HG03095 (cell line): ENCODE results near the gene UBALD1.
"Not testable (repeated sequence)": the region's sequence is repeated elsewhere in the genome, so short reads cannot be mapped to it uniquely, and the experiment has no call there.

ENCODE experiments used
- ATAC-seq: cut with Tn5 transposase; IDR thresholded peaks from one replicate; pipeline ENCODE4 v1.9.1; 2021; ENCODE audit warnings: moderate library complexity; ENCODE audit not compliant: unreplicated experiment

The UBALD1 gene

DNA sequence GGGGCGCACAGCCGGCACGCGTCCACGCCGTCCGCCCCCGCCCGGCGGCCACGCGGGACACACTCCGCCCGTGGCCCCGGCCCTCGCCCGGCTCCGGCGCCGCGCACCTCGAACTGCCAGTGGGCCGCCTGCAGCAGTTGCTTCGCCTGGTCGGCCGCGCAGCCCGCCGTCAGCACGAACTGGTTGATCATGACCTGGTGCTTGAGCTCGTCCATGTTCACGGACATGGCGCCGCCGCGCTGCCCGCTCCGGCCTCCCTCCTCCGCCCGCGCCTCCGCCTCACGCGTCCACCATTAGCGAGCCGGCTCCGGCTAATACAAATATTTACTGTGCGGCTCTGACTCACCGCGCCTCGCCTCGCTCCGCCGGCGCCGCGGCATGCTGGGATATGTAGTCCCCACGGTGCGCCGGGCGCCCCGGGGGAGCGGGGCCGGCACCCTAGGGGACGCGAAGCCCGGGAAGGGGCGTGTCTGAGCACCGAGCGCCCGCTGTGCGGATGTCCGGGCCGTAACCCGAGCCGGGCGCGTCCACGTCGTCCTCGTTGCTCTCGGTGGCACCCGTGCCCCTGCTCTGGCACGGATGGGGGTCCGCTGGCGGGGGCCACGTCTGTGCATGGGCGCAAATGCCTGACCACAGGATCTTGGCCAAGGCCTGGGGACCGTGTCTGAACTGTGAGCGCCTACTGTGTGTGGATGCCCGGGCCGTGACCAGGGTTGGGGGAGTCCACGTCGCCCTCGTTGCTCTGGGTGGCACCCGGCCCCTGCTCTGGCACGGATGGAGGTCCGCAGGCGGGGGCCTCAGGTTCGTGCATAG is at the start of gene UBALD1:
TSS of gene UBALD1 (minus strand) at position 318 of the 813 bp plus-strand sequence. CDS start at position 227, 91 bp downstream.
- peak; percentile 57 for ATAC-seq

- ATAC-seq, result no peak
Observed at GRCh38 chr16:4663777-4664465, 49.2 kb upstream of the UBALD1 start.

DNA sequence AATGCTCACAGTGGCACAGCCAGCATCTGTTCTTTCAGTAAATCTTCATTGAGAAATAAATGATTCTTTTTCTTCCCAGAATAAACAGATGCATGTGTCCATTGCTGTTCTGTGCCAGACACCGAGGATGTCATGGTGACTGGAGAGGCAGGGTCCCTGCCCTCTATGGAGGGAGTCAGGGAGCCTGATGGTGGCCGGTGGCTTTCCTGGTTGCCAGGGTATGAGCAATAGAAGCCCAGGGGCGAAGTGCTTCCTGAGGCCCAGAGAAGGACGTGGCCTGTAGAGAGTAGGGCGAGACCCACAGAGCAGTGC is 48.7 kb upstream of the UBALD1 start:
- ATAC-seq, result no peak

GRCh38 chr16:4661661-4662060 is 47.0 kb upstream of the UBALD1 start:
- no peak for ATAC-seq

- ATAC-seq, result no peak
Observed at GRCh38 chr16:4660454-4661007, 45.8 kb upstream of the UBALD1 start.

DNA sequence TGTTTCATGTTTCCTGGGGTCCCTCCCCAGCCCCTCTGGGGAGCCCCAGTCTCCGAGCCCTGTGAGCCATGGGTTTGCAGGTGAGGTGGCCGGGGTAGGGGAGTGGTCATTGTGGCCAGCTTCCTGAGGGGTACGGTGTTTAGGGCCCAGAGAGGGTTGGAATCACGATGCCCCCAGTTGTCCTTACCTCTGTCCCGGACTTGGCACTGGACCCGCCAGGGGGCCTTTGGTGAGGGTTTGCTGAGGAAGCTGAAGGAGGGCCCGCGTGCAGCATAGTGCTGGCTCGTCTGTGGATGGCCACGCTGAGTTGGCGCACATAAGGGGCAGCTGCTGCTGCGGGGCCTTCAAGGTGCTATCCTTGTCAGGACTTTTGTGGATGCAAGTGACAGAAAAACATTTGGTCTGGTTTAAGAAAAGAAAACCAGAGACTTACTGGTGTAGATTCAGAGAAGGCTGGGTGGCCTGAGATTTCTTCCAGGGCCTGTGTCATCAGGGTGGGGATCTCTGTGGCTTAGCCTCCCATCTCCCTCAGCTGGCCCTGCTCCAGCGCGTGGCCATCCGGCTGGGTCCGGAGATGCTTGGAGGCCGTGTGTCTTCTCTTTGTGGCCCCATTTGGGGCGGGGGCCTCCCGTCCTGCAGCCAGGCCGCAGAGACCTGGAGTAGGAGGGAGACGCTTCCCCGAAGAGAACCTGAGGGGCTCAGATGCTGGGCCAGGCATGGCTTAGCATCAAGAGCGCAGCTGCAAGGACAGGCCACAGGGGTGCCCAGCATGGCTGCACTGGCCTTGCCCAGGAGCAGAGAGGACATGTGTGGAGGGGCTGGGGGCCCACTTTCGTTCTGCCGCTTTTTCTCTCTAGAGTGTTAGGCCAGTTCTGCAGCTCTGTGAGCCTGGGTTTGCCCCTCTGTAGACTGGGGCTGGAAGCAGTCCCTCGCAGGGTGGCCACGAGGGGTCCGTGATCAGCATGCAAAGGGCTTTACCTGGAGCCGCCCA is 45.0 kb upstream of the UBALD1 start:
- ATAC-seq, result no peak

- no peak for ATAC-seq
Observed at GRCh38 chr16:4656695-4657686, 42.3 kb upstream of the UBALD1 start.

GRCh38 chr16:4656221-4656620 is 41.5 kb upstream of the UBALD1 start:
- no peak for ATAC-seq

- no peak for ATAC-seq
Observed at GRCh38 chr16:4655801-4656200, 41.1 kb upstream of the UBALD1 start.

DNA sequence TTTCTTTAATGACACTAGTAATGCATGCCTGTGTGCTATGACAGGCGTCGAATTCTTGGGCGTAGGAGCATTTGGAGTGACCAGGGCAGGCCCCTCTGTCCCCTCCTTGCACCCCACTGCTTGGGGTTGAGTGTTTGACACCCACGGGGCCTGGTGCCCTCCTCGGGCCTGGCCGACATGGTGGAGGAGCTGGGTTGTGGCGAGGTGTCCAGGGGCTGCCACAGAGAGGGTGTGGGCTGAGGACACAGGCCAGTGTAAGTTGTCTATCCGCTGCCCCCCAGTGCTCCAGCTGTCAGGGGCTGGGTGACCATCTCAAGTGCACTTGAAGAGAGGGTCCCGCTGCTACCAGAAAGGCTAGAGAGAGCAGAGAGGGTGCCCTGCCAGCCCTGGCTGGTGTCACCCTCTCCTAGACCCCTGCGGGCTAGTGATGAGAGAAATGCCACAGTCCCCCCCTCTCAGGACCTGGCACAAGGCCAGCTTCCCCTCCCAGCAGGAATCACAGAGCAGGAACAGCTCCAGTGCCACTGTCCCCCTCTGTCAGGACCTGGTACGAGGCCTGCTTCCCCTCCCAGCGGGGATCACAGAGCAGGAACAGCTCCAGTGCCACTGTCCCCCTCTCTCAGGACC is 40.4 kb upstream of the UBALD1 start:
- no peak for ATAC-seq

DNA sequence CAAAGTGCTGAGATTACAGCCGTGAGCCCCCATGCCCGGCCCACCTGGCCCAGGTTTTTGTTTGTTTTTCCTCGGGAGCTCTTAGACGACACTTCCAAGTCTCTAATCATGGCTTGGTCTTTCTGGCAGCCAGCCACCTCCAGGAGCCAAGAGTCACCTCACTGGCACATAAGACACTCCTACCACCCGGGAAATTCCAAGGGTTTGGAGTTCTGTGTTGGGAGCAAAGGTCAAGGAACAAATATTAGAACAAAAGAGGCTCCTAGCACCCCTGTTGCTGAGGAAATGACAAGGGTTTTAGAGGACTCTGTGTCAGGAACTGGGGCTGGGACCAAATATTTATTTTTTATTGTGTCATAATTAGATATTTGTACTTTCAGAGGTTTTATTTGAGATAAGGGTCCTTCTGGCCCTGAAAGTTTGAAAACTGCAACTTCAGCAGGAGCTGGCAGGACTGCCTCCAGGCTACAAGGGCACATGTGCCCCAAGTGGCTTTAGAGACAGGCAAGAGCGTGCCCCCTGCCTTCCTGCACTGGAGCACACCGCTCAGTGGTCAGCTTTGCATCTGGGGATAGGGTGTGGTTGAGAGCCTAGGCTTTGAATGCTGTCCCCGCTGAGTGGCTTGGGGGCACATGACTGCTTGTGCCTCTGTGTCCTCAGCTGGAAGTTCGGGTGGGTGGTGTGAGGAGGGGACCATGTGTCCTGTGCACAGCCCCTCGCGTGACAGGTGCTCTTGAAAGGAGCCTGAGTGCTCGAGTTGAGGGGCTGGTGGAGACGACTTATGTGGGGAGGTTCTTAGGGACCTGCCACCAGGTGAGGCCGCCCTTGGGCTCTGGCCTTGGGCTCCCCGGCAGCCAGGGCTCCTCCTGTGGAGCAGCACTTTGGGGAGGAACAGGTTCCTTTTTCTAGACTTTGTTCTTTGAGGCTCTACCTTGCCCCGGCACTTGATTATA is 39.6 kb upstream of the UBALD1 start:
- no peak for ATAC-seq

DNA sequence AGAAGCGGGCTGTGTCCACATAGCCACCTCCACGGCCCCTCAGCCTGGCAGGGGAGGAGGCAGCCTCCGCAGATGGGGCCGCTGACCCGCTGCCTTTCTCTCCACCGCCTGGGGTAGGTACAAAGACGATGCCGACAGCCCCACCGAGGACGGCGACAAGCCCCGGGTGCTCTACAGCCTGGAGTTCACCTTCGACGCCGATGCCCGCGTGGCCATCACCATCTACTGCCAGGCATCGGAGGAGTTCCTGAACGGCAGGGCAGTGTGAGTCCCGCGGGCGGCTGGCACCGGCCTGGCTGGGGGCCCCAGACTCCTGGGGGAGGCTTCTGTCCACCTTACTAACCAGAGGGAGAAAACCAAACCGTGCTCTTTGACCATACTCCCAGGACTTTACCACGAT is 37.9 kb upstream of the UBALD1 start:
- no peak for ATAC-seq

GRCh38 chr16:4651827-4652226 is 37.1 kb upstream of the UBALD1 start:
- no peak for ATAC-seq

- not testable (repeated sequence) for ATAC-seq
Observed at GRCh38 chr16:4650443-4651074, 35.9 kb upstream of the UBALD1 start.

DNA sequence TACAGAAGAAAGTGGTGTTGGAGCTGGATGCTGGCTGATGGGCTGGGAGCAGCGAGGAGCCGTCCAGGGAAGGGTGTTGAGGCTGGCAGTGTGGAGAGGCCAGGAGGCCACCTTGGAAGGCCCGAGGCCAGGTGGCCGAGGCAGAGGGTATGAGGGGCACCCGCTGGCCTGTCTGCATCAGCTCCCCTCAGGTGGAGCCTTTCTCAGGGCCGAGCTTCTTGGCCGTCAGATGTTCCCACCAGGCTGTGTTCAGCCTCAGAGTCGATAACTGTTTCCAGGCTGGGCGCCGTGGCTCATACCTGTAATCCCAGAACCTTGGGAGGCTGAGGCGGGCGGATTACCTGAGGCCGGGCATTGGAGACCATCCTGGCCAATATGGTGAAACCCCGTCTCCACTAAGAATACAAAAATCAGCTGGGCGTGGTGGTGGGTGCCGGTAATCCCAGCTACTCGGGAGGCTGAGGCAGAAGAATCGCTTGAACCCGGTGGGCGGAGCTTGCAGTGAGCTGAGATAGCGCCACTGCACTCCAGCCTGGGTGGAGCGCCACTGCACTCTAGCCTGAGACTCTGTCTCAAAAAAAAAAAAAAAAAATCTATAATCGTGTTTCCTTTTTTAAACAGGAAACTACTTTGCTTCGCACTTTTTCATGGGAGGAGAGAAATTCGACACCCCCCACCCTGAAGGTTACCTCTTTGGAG is 35.2 kb upstream of the UBALD1 start:
- no peak for ATAC-seq

DNA sequence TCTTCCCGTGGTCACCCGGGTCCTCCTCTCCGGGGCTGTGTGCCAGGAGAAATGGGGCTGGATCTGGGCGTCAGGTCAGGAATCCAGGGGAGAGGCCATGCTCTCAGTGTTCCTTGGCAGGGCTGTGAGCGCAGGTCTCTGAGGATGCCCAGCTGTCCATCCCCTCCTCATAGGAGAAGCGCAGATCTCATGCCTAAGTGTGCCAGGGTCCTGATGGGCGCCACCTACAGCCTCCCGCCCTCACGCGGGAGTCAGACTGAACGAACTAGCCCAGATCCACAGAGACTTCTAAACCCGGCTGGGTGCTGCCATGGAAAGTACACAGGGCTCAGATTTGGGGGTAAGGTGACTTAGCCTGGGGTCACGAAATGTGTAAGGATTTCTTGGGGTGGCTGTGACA is 34.2 kb upstream of the UBALD1 start:
- ATAC-seq, result no peak

GRCh38 chr16:4647644-4647980 is 32.9 kb upstream of the UBALD1 start:
- no peak for ATAC-seq
